Kidney (tissue), 14 donors: Measurements from ENCODE around the gene APRT. TPM values are rescaled to one million over a fixed set of nuclear protein-coding genes. Genes with fewer than 3 reads are reported as not detected.

Experiments
- DNase-seq, 5 donors: peaks; one replicate each; pipeline ENCODE4 v3.0.0-alpha.2; 2013 to 2020
- FAIRE-seq: peaks from 2 replicates; lab custom pipeline; 2012; peaks lifted over from hg19 to GRCh38; lab: Jason Lieb, UNC
- H3K27ac ChIP-seq, 2 donors: one replicate each; pipeline ENCODE4 v1.7.0; 2013; ENCODE audit warnings: low read depth in 2 of 2, low read length in 2 of 2, inconsistent platforms in 1 of 2
- H3K27me3 ChIP-seq: one replicate; pipeline ENCODE4 v1.7.1; 2013; ENCODE audit warnings: low read length, inconsistent platforms; ENCODE audit not compliant: control insufficient read depth, insufficient read depth
- H3K36me3 ChIP-seq, 3 donors: one replicate each; pipeline versions ENCODE4 v1.7.0 to v1.7.1; 2013; ENCODE audit warnings: low read length in 3 of 3, control low read depth in 1 of 3, inconsistent platforms in 1 of 3; ENCODE audit not compliant: insufficient read depth in 3 of 3, control insufficient read depth in 2 of 3
- H3K4me1 ChIP-seq, 3 donors: one replicate each; pipeline versions ENCODE4 v1.7.0 to v1.7.1; 2013; ENCODE audit warnings: low read length in 3 of 3, inconsistent platforms in 1 of 3, low read depth in 1 of 3; ENCODE audit not compliant: control insufficient read depth in 2 of 3, insufficient read depth in 2 of 3
- H3K4me3 ChIP-seq, 3 donors: one replicate each; pipeline versions ENCODE4 v1.7.0 to v1.8.1; 2013; ENCODE audit warnings: low read length in 3 of 3, control low read depth in 1 of 3, inconsistent platforms in 1 of 3
- H3K9ac ChIP-seq, 3 donors: one replicate each; pipeline versions ENCODE4 v1.7.0 to v1.7.1; 2013; ENCODE audit warnings: low read length in 3 of 3, control low read depth in 1 of 3, inconsistent platforms in 1 of 3
- H3K9me3 ChIP-seq, 3 donors: one replicate each; pipeline versions ENCODE4 v1.7.0 to v1.7.1; 2013; ENCODE audit warnings: low read length in 3 of 3, control low read depth in 1 of 3, inconsistent platforms in 1 of 3; ENCODE audit not compliant: control insufficient read depth in 2 of 3, insufficient read depth in 1 of 3
- intact Hi-C: fragments of 100-400 bp; cut with DNase I; formaldehyde crosslinking; loops from one replicate; pipeline ENCODE4 v1.11.1; 2022
- polyA plus RNA-seq: library from polyadenylated mRNA; stranded (reverse); fragments of 350-450 nt; fragmentation: Illumina TruSeq; extraction: RNeasy Lipid Tissue Mini Kit (QIAGEN cat#74804); gene quantifications from one replicate; pipeline ENCODE4 v1.2.3, GENCODE V29; 2014; ENCODE audit warnings: low read depth, low replicate concordance; ENCODE audit not compliant: insufficient read depth
- total RNA-seq: library from RNA; stranded (reverse); fragmentation: NEBNext Ultra II Directional; extraction: Animal tissue kit (Norgen Biotek cat#: 25700); gene quantifications from one replicate; pipeline ENCODE4 v1.2.1, GENCODE V29; 2021
- TF ChIP-seq, protein P1 (sequence below): IDR thresholded peaks from 3 replicates; pipeline ENCODE4 v1.5.1; 2012; ENCODE audit warnings: mild to moderate bottlenecking, moderate library complexity, borderline replicate concordance; ENCODE audit not compliant: insufficient read depth; ENCODE audit errors: extremely low read depth
- donor health status: control.
- donor health status: control.
- donor health status: control.
- donor health status: control.
- donor health status: control.
- donor health status: DM: yes; HTN: yes; CAD: no.
- donor health status: Normal renal cell carcinoma (clear cell type).

APRT gene
- total and polyA plus RNA-seq, 2 donors from 2014 or later: 105 to 204 TPM

- DNase-seq (no peak), FAIRE-seq (no peak)
- peak overlapping the region; percentile 62 to 80 for H3K27ac ChIP-seq
- no peaks in the 10 kb centered on the region for H3K36me3 ChIP-seq
- TF ChIP-seq, protein P1, sequence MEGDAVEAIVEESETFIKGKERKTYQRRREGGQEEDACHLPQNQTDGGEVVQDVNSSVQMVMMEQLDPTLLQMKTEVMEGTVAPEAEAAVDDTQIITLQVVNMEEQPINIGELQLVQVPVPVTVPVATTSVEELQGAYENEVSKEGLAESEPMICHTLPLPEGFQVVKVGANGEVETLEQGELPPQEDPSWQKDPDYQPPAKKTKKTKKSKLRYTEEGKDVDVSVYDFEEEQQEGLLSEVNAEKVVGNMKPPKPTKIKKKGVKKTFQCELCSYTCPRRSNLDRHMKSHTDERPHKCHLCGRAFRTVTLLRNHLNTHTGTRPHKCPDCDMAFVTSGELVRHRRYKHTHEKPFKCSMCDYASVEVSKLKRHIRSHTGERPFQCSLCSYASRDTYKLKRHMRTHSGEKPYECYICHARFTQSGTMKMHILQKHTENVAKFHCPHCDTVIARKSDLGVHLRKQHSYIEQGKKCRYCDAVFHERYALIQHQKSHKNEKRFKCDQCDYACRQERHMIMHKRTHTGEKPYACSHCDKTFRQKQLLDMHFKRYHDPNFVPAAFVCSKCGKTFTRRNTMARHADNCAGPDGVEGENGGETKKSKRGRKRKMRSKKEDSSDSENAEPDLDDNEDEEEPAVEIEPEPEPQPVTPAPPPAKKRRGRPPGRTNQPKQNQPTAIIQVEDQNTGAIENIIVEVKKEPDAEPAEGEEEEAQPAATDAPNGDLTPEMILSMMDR: no peak
- no peak overlapping the region for H3K4me3 ChIP-seq
- intact Hi-C loops: no loop called here
- no peak overlapping the region for H3K9ac ChIP-seq
- peaks cover 0 to 73% (median 29%) of the 10 kb centered on the region in 3 donors for H3K4me1 ChIP-seq
- no peaks in the 10 kb centered on the region for H3K27me3 ChIP-seq
- H3K9me3 ChIP-seq: no peaks in the 10 kb centered on the region
Measured at GRCh38 chr16:88762258-88762870, 49.4 kb downstream of the APRT start.

- no peak for FAIRE-seq
- no peak for DNase-seq
Measured at GRCh38 chr16:88761830-88762229, 49.9 kb downstream of the APRT start.

GRCh38 chr16:88761143-88761534 lies 50.6 kb downstream of the APRT start:
- H3K4me3 ChIP-seq: no peak overlapping the region
- TF ChIP-seq, protein P1: no peak
- peaks cover 0 to 65% (median 29%) of the 10 kb centered on the region in 3 donors for H3K4me1 ChIP-seq
- H3K27me3 ChIP-seq: no peaks in the 10 kb centered on the region
- intact Hi-C loops: no loop called here
- H3K27ac ChIP-seq: peak overlapping the region in 1 of 2 donors; percentile 43
- no peak for DNase-seq
- FAIRE-seq: no peak
- no peaks in the 10 kb centered on the region for H3K9me3 ChIP-seq
- H3K36me3 ChIP-seq: no peaks in the 10 kb centered on the region
- H3K9ac ChIP-seq: no peak overlapping the region

More at GRCh38 chr16:88761830-88762229, 49.9 kb downstream of the APRT start:
- no peaks in the 10 kb centered on the region for H3K9me3 ChIP-seq
- no peak overlapping the region for H3K4me3 ChIP-seq
- no peaks in the 10 kb centered on the region for H3K27me3 ChIP-seq
- H3K36me3 ChIP-seq: no peaks in the 10 kb centered on the region
- H3K9ac ChIP-seq: no peak overlapping the region
- intact Hi-C loops: no loop called here
- peak overlapping the region in 1 of 2 donors; percentile 43 for H3K27ac ChIP-seq
- H3K4me1 ChIP-seq: peaks cover 0 to 68% (median 29%) of the 10 kb centered on the region in 3 donors
- TF ChIP-seq, protein P1: no peak
